KMS-11 (cell line): ENCODE data around the gene ALG14.

Experiments
- H2AFZ ChIP-seq: fragments of 200-600 bp; sonication (generic); 2 replicates; pipeline ENCODE4 v1.6.1; 2016; ENCODE audit warnings: antibody characterized with exemption, mixed run types, low read depth
- H3K27ac ChIP-seq: fragments of 200-600 bp; sonication (generic); 2 replicates; pipeline ENCODE4 v1.6.1; 2016; ENCODE audit warnings: mild to moderate bottlenecking, mixed run types
- H3K27me3 ChIP-seq: fragments of 200-600 bp; sonication (generic); 2 replicates; pipeline ENCODE4 v1.6.1; 2017; ENCODE audit warnings: mild to moderate bottlenecking, low read depth, mixed run types, moderate library complexity; ENCODE audit not compliant: insufficient read depth
- H3K36me3 ChIP-seq: fragments of 200-600 bp; sonication (generic); 2 replicates; pipeline ENCODE4 v1.6.1; 2017; ENCODE audit warnings: mild to moderate bottlenecking, mixed run types; ENCODE audit not compliant: insufficient read depth
- H3K4me1 ChIP-seq: fragments of 200-600 bp; sonication (generic); 2 replicates; pipeline ENCODE4 v1.6.1; 2016; ENCODE audit warnings: mild to moderate bottlenecking, low read depth, mixed run types; ENCODE audit not compliant: poor library complexity, severe bottlenecking
- H3K4me2 ChIP-seq: fragments of 200-600 bp; sonication (generic); 2 replicates; pipeline ENCODE4 v1.7.0; 2016; ENCODE audit warnings: mild to moderate bottlenecking, mixed run types
- H3K4me3 ChIP-seq: fragments of 200-600 bp; sonication (generic); IDR thresholded peaks from 2 replicates; pipeline ENCODE4 v1.6.1; 2017; ENCODE audit warnings: low read depth, low read length, mixed read lengths; ENCODE audit not compliant: insufficient read depth
- H3K79me2 ChIP-seq: fragments of 200-600 bp; sonication (generic); 2 replicates; pipeline ENCODE4 v1.6.1; 2016; ENCODE audit warnings: low read depth, mixed run types; ENCODE audit not compliant: insufficient read depth
- H3K9ac ChIP-seq: fragments of 200-600 bp; sonication (generic); 2 replicates; pipeline ENCODE4 v1.6.1; 2016; ENCODE audit warnings: mild to moderate bottlenecking, mixed run types
- H4K20me1 ChIP-seq: fragments of 200-600 bp; sonication (generic); 2 replicates; pipeline ENCODE4 v1.6.1; 2016; ENCODE audit warnings: mild to moderate bottlenecking, mixed run types; ENCODE audit not compliant: insufficient read depth
- CTCF ChIP-seq: fragments of 200-600 bp; sonication (generic); conservative IDR thresholded peaks from 2 replicates; pipeline ENCODE4 v1.6.1; 2017; ENCODE audit warnings: low read depth, mild to moderate bottlenecking, antibody characterized with exemption, low read length, moderate library complexity, mixed read lengths

The ALG14 gene

DNA sequence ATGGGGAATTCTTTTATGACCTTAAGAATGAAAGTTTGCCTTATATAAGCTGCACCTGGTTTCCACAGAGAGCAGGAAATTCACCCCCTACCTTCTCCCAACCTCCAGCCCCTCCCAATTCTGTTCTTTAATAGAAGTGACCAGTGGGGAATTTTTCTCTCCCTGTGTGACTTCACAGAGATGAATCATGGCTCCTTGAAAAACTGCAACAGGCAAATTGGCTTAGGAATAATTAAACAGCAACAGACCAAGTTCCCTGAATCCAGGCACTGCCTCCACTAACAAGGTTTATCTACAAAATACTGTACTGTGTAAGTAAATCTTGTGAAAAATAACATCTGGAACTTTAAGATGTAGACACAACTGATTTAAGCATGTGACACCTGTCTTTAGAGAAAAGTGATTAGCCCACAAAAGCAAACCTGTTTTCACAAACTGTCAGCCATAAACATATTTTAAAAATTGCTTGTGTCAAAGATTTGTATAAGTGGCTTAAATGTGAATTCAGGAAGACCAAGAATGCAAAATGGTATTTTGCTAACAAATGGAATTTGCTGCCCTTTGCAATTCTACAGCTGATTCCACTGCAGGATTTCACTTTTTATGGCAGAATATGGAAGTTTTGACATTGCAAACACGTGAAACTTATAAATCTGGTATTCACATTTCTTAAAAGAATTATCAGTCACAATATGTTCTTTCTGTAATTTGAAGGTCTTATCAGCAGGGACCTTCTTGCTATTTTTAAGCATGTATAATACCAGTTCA, 54.0 kb downstream of the ALG14 start:
- H3K4me1 ChIP-seq = no peaks in the 10 kb centered on the region
- no peak overlapping the region for H3K27ac ChIP-seq
- no peaks in the 10 kb centered on the region for H4K20me1 ChIP-seq

GRCh38 chr1:95017775-95018174, 55.0 kb downstream of the ALG14 start:
- Histone ChIP-seq H3K9ac (no peak overlapping the region), H3K79me2 (no peaks in the 10 kb centered on the region), H3K4me1 (no peaks in the 10 kb centered on the region), H3K27me3 (no peaks in the 10 kb centered on the region), H2AFZ (no peak overlapping the region), H3K36me3 (no peaks in the 10 kb centered on the region), H3K27ac (no peak overlapping the region), H3K4me2 (no peak overlapping the region), H4K20me1 (no peaks in the 10 kb centered on the region), H3K4me3 (no peak overlapping the region)
- no peak for TF ChIP-seq CTCF

More for the DNA sequence above, 54.0 kb downstream of the ALG14 start:
- Histone ChIP-seq H3K4me2 (no peak overlapping the region), H2AFZ (no peak overlapping the region), H3K9ac (no peak overlapping the region), H3K79me2 (no peaks in the 10 kb centered on the region), H3K27me3 (no peaks in the 10 kb centered on the region), H3K36me3 (no peaks in the 10 kb centered on the region), H3K4me3 (no peak overlapping the region)
- no peak for TF ChIP-seq CTCF

- no peak overlapping the region for H3K27ac ChIP-seq
- H2AFZ ChIP-seq = no peak overlapping the region
- H3K27me3 ChIP-seq = no peaks in the 10 kb centered on the region
- TF ChIP-seq CTCF = no peak
- H3K36me3 ChIP-seq = no peaks in the 10 kb centered on the region
- H3K79me2 ChIP-seq = no peaks in the 10 kb centered on the region
- no peak overlapping the region for H3K4me3 ChIP-seq
- no peak overlapping the region for H3K9ac ChIP-seq
- H3K4me2 ChIP-seq = no peak overlapping the region
- no peaks in the 10 kb centered on the region for H4K20me1 ChIP-seq
- H3K4me1 ChIP-seq = no peaks in the 10 kb centered on the region
These were observed 57.7 kb downstream of the ALG14 start for GRCh38 chr1:95015076-95015475.

DNA sequence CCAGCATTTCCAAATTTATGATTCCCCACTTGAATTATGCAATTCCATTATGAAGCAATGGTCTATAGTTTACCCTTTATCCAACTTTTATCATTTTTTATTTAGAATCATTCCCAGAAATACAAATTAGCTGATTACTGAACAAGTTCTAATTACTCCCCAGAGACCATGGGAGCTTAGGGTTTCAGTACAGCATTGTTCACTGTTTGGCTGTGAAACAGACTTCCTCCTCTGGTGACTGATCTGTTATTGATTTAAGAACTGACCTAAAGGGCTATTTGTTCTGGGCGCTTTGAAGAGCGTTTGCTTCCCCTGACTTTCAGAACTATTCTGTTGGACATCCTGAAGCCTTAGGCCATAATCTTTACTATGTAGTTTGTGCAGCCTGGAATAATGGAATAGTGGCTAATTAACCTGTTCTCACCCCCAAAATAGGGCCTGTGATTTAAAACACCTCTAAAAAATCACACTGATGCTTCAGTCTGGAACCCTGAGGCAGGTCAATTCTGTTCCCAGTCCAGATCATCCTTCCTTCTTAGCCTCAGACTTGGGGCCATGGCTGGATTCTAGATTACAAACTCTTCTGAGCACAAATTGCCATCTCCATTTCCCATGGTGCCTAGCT, 58.7 kb downstream of the ALG14 start:
- no peaks in the 10 kb centered on the region for H3K36me3 ChIP-seq
- H4K20me1 ChIP-seq = no peaks in the 10 kb centered on the region
- no peaks in the 10 kb centered on the region for H3K4me1 ChIP-seq
- H3K9ac ChIP-seq = no peak overlapping the region
- H3K27ac ChIP-seq = no peak overlapping the region
- H3K79me2 ChIP-seq = no peaks in the 10 kb centered on the region
- no peak overlapping the region for H2AFZ ChIP-seq
- no peak overlapping the region for H3K4me3 ChIP-seq
- no peak overlapping the region for H3K4me2 ChIP-seq
- no peaks in the 10 kb centered on the region for H3K27me3 ChIP-seq
- no peak for TF ChIP-seq CTCF
